Esophagus muscularis mucosa (tissue), 4 donors: Measurements from ENCODE around the gene TBC1D24.

Experiments
- EP300 ChIP-seq: sonication (generic); formaldehyde crosslinking; IDR thresholded peaks from one replicate; pipeline ENCODE4 v1.6.1; 2017; ENCODE audit warnings: antibody characterized with exemption
- POLR2AphosphoS5 ChIP-seq, 2 donors: sonication (generic); formaldehyde crosslinking; IDR thresholded peaks; one replicate each; pipeline ENCODE4 v1.6.1; 2017; ENCODE audit warnings: antibody characterized with exemption in 2 of 2
- TF ChIP-seq, protein P1 (sequence below), 3 experiments: fragments of 200-600 bp in 2 of 3; fragments of 450-650 bp in 1 of 3; sonication (generic) in 2 of 3; IDR thresholded peaks; one replicate each; pipeline ENCODE4 v1.5.1; 2017 to 2019; ENCODE audit warnings: antibody characterized with exemption in 3 of 3, mild to moderate bottlenecking in 2 of 3, moderate library complexity in 1 of 3

DNA sequence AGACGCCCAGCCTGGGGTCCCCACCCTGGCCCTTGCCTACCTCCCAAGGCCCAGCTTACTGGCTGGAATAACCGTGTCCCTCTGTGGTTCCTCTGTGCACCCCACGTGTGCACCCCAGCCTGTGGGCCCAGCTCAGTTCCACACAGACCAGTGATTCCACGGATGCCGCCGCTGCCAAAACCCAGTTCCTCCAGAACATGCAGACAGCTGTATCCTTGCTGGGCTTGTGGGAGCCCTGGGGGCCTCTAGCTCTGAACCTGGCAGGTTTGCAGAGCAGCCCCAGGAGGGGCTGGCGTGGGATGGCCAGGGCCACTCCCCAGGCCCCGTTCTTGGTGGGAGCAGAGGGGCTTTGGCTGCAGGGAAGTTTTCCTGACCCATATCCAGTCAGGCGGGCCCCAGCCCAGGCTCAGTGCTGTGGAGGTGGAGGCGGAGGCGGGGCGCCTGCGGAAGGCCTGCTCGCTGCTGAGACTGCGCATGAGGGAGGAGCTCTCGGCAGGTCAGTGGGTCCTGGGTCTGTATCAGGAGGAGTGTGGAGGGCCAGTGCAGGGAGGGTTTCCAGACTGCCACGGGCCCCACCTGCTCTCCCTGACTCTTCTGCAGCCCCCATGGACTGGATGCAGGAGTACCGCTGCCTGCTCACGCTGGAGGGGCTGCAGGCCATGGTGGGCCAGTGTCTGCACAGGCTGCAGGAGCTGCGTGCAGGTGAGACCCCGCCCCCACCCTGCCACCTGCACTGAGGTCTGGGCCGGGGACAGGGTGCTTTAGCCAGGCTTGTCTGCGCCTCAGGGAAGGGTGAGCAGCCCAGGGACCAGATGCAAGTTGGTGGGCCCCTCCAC is 12.7 kb upstream of the TBC1D24 start:
- TF ChIP-seq EP300 (no peak), POLR2AphosphoS5 (IDR thresholded peaks at IDR 0.05) (no peak)
- TF ChIP-seq, protein P1, sequence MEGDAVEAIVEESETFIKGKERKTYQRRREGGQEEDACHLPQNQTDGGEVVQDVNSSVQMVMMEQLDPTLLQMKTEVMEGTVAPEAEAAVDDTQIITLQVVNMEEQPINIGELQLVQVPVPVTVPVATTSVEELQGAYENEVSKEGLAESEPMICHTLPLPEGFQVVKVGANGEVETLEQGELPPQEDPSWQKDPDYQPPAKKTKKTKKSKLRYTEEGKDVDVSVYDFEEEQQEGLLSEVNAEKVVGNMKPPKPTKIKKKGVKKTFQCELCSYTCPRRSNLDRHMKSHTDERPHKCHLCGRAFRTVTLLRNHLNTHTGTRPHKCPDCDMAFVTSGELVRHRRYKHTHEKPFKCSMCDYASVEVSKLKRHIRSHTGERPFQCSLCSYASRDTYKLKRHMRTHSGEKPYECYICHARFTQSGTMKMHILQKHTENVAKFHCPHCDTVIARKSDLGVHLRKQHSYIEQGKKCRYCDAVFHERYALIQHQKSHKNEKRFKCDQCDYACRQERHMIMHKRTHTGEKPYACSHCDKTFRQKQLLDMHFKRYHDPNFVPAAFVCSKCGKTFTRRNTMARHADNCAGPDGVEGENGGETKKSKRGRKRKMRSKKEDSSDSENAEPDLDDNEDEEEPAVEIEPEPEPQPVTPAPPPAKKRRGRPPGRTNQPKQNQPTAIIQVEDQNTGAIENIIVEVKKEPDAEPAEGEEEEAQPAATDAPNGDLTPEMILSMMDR (IDR thresholded peaks at IDR 0.05): no peak
